RPMI8226 (cell line): ENCODE data around the gene ADGRG3.
A peak's percentile ranks its signal among the peaks of the same experiment; 100 is the strongest.

Source experiments
- DNase-seq: peaks from one replicate; pipeline ENCODE4 v3.0.0-alpha.2; 2015

ADGRG3 gene

DNA sequence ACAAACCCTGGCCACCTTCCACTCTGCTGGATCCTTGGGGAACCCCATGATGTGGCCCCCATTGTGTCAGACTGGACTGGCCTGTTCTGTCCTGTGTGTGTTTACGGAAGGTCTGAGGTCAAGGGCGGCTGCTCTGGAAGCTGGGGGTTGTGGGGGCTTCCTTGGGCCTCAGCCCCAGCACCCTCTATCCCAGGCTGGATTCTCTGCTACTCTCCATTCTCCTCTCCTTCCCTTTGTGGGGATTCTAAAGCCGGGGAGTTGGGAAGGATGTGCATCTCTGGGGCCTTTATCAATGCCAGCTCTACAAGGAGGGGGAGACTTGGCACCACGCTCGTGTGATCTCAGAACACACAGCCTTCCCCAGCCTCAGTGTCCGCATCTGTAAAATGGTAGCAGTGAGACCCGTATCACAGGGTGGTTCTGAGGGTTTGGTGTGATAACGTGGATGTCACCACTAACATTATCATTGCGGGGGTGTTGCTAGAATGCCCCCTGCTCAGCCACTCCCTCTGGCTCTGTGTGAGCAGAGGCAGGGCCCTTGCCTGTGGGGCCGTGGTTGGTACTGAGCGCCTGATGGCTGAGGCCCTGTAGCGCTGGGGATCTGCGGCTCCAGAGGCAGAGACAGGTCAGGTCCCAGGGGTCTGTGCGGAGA is 21.6 kb upstream of the ADGRG3 start:
- no peak for DNase-seq

DNA sequence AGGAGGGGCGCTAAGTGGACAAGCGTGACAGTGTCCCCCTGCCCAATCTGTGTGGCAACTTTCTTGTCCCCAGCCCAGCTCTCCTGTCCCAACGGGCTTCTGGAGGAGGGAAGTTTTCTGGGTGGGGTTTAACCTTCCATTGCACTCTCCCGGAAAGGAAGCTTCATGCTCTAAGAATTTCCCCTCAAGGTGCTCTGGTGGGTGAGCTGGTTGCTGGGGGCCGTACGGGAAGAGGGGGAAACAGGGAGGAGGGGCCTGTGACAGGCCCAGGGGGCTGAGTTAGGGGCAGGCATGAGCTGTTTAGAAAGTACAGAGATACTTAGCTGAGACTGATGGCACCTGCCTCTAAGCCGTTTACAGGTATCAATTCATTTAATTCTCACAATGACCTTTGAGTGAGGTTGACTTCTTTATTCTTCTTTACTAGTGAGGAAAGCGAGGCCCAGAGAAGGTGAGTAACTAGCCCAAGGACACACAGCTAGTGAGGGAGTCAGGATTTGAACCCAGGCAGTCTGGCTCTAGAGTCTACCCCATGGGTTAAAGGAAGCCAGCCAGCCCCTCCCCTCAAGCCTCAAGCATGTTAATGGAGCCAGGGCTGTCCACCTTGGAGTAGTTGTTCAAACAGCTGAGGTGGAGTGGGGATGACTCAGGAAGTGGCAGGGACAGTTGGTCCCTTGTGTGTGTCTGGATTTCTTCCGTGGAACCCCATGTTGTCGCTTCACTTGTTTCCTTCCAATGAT is 20.8 kb upstream of the ADGRG3 start:
- no peak for DNase-seq

DNA sequence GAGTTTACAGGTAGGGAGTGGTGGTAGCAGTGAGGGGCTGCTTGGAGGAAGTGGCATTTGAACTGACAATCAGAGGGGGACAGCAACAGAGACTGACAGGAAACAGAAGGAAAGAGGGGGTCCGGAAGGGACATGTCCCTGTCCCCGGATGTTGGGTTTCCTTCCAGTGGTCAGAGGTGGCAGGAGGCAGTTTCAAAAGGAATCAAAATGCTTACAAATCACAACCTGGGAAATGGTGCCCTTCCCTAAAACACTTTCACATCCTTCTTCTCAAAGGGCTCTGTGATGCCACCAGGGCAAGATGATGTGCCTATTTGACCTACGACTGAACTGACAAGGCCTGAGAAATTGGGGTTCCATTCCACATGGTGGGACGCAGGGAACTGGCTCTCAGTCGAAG is 20.0 kb upstream of the ADGRG3 start:
- DNase-seq = peak; percentile 84

DNA sequence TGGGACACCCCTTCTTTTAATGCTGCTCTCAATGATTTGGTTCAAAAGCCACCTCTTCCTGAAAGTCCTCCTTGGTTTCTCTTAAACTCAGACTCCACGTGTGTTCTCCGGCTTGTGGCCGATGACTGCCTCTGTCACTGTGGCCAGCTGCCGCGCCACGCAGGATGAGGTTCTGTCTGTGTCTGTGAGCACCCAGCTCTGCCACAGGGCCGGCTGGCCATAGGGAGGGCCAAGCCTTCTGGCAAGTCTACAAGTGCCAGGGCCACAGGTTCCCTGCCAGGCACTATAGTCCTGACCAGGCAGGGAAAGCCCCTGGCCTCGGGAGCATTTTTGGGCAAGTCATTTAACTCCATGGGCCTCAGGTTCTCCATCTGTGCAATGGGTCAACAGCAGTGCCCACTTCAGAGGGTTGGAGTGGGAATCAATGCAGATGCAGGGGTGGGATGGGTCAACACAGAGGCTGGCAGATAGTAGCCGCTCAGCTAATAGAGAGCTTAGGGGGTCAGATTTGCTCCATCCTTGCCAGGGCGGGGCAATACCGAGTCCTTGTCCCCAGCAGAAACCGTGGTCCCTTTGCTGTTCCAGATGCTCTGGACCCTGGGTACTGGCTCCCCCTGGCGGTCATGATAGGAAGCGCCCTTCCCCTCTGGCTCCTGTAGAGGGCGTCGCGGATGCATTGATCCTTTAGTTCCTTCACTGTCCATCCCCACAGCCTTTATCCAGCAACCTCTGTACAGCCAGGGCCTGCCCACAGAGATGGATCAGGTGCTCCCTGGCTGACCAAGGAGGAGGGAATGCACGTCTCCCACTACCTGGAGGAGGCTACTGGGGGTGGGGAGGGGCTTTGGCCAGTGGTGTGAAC is 19.3 kb upstream of the ADGRG3 start:
- peak; percentile 89 for DNase-seq

DNA sequence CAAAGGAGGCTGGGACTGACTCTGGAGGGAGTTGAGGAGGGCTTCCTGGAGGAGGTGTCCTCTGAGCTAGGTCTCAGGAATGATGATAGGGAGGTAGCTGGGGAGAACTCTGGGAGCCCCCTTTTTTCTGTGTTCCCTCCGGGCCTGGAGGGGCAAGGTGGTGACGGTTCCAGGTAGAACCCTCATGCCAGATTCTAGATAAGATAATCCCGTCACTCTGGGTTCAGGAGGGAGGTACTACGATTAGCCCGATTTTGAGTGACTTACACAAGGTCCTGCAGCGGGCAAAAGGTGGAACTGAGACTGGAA is 18.7 kb upstream of the ADGRG3 start:
- DNase-seq = no peak

DNA sequence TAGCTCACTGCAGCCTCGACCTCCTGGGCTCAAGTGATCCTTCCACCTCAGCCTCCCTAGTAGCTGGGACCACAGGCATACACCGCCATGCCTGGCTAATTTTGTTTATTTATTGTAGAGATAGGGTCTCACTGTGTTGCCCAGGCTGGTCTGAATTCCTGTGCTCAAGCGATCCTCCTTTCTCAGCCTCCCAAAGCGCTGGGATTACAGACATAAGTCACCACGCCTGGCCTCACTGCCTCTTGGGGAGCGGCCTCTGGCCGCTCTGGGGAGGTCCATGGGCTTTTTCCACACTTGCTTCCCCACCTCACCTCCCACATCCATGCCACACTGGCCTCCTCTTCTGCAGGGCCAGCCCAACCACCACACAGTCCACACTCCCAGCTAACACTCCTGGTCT is 18.3 kb upstream of the ADGRG3 start:
- DNase-seq = no peak

DNA sequence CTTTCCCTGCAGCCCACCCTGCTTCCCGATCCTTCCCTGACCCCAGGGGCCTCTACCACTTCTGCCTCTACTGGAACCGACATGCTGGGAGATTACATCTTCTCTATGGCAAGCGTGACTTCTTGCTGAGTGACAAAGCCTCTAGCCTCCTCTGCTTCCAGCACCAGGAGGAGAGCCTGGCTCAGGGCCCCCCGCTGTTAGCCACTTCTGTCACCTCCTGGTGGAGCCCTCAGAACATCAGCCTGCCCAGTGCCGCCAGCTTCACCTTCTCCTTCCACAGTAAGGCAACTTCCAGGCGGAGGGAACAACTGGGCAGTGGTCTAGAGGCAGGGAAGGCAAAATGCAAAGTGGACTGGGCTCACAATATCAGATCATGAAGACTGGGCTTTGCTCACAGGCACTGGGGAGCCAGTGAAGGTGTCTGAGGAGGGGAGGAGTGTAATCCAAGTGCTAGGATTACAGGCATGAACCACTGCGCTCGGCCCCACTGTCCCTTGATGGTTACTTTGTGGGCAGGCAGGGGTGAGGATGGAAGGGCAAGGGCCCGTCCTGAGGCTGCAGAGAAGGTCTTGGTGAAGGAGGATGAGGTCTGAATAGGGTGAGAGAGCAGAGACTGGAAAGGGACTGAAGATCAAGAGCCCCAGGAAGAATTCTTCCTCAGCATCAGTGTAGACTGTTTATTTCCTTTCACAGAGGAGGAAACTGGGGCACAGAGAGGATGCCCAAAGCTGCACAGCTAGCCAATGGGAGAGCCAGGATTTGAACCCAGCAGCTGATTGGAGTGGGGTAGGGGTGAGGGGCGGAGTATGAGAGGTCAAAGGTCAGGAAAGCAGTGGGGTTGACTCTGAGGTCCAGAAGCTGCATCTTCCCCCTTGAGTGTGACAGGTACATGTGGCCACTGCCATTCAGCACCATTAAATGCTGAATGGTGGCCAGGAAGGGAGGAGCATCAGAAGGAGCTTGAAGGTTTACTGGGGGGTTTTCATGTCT is 16.5 kb upstream of the ADGRG3 start:
- DNase-seq = no peak

DNA sequence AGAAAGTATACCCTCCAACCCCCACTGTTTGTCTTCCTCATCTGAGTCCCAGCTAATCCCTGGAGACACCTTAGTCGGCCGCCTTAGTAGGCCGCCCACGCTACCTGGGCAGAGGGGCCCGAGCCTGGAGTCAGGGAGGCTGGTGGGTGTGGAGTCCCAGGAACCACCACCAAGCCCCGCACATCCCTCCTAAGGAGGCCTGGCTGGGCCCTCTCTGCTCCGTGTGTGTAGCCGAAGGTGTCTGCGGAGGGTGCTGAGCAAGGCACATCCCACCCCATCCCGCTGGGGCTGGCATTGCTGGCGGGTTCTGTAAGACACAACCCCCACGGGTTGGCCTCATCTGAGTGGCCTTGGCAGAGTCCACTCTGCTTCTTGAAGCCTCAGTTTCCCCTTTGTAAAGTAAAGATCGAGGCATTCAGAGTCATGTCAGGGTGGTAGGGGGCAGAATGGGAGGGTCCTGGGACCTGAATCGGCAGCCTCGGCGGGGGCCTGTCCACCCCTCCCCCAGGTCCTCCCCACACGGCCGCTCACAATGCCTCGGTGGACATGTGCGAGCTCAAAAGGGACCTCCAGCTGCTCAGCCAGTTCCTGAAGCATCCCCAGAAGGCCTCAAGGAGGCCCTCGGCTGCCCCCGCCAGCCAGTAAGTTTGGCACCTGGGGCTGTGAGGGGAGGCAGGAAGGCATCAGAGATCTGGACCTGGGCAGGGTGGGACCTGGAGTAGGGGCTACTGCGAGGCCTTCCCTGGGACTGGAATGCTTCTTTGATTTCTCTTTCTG is 15.2 kb upstream of the ADGRG3 start:
- no peak for DNase-seq

DNA sequence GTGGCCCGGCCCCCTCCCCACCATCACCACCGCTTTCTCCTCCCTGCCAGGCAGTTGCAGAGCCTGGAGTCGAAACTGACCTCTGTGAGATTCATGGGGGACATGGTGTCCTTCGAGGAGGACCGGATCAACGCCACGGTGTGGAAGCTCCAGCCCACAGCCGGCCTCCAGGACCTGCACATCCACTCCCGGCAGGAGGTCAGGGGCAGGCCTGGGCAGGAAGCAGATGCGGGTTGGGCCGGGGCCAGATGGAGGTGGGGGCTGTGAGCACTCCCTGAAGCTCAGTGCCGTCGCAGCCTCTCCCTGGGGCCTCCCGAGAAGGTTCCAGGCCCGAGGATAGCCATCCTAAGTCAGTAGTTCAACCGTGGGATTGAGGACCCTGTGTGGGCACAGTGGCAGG is 14.2 kb upstream of the ADGRG3 start:
- no peak for DNase-seq

DNA sequence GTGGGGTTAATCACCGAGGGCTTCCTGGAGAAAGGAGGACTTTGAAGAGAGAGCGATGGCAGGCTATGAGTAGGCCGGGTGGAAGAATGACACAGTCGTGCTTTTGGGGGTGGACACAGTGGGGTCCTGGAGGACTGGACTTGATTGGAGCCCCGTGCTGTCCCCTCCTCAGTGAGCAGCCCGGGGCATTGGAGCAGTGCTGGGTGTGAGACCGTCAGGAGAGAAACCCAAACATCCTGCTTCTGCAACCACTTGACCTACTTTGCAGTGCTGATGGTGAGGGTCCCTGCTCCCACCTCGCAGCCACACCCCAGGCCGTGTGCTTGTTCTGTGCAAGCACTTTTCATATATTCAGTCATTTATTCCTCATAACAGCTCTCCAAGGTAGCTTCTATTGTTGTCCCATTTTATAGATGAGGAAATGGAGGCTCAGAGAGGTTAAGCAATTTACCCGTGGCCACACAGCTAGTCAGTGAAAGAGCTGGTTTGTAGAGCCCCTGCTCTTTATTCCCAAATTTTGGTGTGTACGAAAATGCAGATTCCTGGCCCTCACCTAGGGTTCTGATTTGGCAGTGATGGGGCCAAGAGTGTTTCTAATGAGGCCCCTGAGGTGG is 11.7 kb upstream of the ADGRG3 start:
- no peak for DNase-seq

DNA sequence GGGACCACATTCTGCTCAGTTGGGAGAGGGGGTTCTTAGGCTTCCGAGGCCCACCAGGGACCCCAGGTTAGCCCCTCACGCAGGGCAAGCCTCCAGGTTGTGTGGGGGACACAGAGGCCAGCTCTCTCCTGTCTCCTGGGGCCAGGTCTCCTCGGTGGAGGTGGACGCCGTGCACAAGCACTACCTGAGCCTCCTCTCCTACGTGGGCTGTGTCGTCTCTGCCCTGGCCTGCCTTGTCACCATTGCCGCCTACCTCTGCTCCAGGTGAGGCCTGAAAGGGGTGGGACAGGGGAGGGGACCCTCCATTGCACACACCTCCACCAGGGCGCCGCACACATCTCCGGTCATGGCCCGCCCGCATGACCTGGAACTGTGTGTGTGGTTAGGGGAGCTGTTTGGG is 10.9 kb upstream of the ADGRG3 start:
- DNase-seq = no peak

DNA sequence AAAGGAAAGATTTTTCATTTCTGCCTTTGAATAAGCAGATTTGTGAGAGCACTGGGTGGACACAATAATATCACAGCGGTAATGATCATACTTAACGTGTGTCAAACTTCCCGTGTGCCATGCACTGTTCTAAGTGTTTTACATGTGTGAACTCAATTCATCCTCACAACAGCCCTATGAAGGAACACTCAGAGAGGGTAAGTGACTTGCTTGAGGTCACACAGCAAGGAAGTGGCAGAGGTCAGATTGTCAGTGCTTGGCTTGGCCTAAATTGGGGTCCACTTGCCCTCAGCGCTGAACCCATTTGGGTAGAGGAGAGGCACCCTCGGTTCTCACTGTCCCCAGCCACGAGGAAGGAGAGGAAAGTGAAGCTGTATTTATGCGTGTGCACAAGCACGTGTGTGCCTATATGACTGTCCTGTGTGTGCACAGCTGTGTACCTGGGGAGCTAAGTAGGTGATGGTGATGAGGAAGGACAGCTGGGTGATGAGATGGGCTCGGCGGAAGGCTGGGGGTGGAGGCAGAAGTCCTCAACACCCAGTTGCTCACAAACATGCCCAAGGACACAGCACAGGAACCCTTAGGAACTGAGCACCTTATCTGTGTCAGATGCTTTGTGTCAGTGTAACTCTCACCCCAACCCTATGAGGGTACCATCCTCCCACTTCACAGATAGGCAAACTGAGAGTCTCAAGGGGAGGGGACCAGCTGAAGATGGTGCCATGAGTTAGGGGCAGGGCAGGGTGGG is 9.8 kb upstream of the ADGRG3 start:
- no peak for DNase-seq

DNA sequence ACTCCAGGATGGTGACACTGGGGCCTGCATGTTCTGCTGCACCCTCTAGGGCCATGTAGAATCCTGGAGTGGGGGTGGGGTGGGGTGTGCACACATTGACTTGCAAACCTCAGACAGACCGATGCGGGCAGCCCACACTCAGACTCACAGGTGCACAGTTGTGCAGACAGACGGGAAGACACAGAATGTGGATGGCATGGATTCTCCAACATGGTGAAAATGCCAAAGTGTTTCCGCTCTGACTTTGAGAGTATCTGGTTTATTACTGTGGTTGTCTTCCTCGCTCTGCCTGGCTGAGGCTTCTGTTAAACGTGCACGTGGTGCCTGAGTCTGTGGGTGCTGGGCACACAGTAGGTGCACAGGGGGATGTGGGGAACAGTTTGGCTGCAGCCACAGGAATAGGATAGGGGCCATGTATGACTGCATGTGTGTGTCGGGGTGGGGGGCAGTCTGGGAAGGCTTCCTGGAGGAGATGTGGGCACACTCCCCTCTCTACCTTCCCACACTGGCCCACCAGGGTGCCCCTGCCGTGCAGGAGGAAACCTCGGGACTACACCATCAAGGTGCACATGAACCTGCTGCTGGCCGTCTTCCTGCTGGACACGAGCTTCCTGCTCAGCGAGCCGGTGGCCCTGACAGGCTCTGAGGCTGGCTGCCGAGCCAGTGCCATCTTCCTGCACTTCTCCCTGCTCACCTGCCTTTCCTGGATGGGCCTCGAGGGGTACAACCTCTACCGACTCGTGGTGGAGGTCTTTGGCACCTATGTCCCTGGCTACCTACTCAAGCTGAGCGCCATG is 9.0 kb upstream of the ADGRG3 start:
- DNase-seq = no peak

DNA sequence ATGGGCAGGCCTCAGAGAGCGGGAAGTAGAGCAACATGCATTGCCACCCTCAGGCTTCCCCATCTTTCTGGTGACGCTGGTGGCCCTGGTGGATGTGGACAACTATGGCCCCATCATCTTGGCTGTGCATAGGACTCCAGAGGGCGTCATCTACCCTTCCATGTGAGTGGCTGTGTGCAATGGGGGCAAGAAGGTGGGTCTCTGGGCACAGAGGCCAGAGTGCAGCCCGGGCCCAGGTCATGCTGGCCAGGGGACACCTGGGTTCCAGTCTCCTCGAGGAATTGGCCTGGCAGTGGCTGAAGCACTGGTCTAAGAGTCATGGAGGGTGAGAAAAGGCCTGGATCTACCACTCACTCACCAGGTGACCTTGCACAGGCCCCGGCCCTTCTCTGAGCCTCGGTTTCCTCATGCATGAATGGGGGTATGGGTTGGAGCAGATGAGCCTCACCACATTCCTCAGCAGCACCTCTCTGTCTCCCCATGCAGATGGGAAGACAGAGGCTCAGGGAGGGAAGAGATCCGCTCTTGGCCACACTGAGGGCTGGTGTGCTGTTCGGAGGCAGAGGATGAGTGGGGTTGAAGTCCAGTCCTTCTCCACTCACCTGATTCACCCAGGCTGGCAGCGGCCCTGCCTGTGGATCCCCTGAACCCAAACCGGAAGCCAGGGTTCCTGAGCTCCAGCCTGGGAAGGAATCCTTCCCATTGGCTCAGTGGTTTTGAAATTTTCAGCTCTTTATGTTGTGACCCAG is 7.2 kb upstream of the ADGRG3 start:
- no peak for DNase-seq

DNA sequence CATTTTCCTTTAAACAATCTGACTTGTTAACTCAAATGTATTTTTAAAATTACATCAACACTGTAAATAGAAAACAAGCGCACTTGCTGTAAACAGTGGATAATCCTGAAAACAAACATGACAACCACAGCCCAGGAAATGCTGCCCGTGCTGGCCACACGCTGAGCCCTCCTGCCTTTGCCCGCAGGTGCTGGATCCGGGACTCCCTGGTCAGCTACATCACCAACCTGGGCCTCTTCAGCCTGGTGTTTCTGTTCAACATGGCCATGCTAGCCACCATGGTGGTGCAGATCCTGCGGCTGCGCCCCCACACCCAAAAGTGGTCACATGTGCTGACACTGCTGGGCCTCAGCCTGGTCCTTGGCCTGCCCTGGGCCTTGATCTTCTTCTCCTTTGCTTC is 6.6 kb upstream of the ADGRG3 start:
- DNase-seq = no peak

DNA sequence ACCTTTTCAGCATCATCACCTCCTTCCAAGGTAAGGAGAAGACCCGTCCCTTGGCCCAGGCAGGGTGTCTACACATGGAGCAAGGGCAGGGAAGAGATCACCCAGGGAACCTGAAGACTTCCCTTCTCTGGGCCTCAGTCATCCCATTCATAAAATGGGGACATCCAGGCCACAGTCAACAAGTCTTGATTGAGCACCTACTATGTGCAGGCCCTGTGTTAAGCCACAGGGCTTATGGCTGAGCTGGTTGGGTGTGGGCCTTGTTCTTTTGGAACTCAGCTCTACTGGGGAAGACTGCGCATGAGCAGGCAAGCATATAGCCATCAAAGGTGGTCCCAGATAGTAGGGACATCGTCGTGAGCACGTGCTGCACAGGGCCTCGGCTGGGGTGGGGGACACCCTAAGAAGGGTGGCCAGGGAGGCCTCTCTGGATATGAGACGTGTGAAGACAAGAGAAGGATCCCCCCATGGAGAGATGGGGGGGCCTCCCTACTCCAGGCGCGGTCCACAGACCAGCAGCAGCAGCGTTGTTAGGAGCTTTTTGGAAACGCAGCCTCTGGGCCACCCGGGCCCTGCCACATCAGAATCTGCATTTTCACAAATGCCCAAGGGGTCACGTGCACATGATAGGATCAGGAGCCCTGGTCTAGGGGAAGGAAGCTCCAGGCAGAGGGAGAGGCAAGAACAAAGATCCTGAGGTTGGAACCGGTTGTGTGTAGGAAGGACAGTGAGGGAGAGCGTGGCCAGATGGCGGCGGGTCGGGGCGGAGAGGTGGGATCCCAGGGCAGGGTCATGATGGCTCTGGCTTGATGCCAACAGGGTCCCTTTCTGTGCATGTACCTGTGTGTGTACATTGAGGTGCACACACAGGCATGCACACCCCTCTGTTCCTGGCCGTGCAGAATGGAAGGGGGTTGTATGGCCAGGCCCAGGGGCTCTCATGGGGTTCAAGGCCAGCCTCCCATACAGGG is 5.9 kb upstream of the ADGRG3 start:
- DNase-seq = no peak

DNA sequence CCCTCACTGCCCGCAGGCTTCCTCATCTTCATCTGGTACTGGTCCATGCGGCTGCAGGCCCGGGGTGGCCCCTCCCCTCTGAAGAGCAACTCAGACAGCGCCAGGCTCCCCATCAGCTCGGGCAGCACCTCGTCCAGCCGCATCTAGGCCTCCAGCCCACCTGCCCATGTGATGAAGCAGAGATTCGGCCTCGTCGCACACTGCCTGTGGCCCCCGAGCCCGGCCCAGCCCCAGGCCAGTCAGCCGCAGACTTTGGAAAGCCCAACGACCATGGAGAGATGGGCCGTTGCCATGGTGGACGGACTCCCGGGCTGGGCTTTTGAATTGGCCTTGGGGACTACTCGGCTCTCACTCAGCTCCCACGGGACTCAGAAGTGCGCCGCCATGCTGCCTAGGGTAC is 4.7 kb upstream of the ADGRG3 start:
- DNase-seq = no peak
